ENCODE results near the gene TSPAN18.

TSPAN18 gene

GRCh38 chr11:44880953-44881352, 154.2 kb downstream of the TSPAN18 start:
- Histone ChIP-seq H3K9me3 (ENCODE audit: control insufficient read depth, insufficient read depth, low read depth, low read length) (no peaks in the 10 kb centered on the region), H3K36me3 (ENCODE audit: control insufficient read depth in 2 of 2, insufficient read depth in 1 of 2, low read length in 2 of 2) (no peaks in the 10 kb centered on the region), H3K27ac (ENCODE audit: extremely low read depth, low read depth, low read length) (no peak overlapping the region), H3K4me1 (ENCODE audit: control insufficient read depth, insufficient read depth, low read length) (no peaks in the 10 kb centered on the region), H3K4me3 (ENCODE audit: low read depth, low read length) (no peak overlapping the region)
- ChIA-PET CTCF (no interaction called here), POLR2A (no interaction called here)
- TF ChIP-seq SP7 (tag by site-specific recombination; IDR thresholded peaks at IDR 0.05): no peak
- no peak for TF ChIP-seq ZFP3 (tag by site-specific recombination; IDR thresholded peaks at IDR 0.05; ENCODE audit: low read depth)
- no peak for TF ChIP-seq ZEB2 (tag by site-specific recombination; IDR thresholded peaks at IDR 0.05)
- TF ChIP-seq ZNF707 (tag by site-specific recombination; IDR thresholded peaks at IDR 0.05): no peak
- no peak for TF ChIP-seq AEBP2 (tag by site-specific recombination; IDR thresholded peaks at IDR 0.05; ENCODE audit: borderline replicate concordance)
- no peak for TF ChIP-seq ZNF148 (tag by site-specific recombination; IDR thresholded peaks at IDR 0.05; ENCODE audit: borderline replicate concordance)
- TF ChIP-seq PATZ1 (tag by site-specific recombination; IDR thresholded peaks at IDR 0.05): no peak
- no peak for TF ChIP-seq ZSCAN4 (tag by site-specific recombination; IDR thresholded peaks at IDR 0.05)
- TF ChIP-seq ZNF768 (tag by site-specific recombination; IDR thresholded peaks at IDR 0.05): no peak
- no peak for TF ChIP-seq SP3 (tag by site-specific recombination; IDR thresholded peaks at IDR 0.05)
- TF ChIP-seq ZNF76 (tag by site-specific recombination; IDR thresholded peaks at IDR 0.05; ENCODE audit: borderline replicate concordance, low read depth): no peak
- no peak for TF ChIP-seq ZNF518A (tag by site-specific recombination; conservative IDR thresholded peaks at IDR 0.05; ENCODE audit: low read depth)
- TF ChIP-seq ZNF529 (tag by site-specific recombination; IDR thresholded peaks at IDR 0.05; ENCODE audit: insufficient replicate concordance): no peak
- TF ChIP-seq KLF8 (tag by site-specific recombination; IDR thresholded peaks at IDR 0.05): no peak
- no peak for TF ChIP-seq KLF1 (tag by site-specific recombination; IDR thresholded peaks at IDR 0.05)
- TF ChIP-seq TSHZ1 (tag by site-specific recombination; IDR thresholded peaks at IDR 0.05; ENCODE audit: borderline replicate concordance): no peak
- no peak for TF ChIP-seq ZNF423 (tag by site-specific recombination; IDR thresholded peaks at IDR 0.05)
